H1 (cell line): ENCODE data around the gene PJVK. TPM values are rescaled to one million over a fixed set of nuclear protein-coding genes. Genes with fewer than 3 reads are reported as not detected.

Experiments used
- CEBPB ChIP-seq: IDR thresholded peaks from 2 replicates; pipeline ENCODE4 v1.6.1; 2012; ENCODE audit warnings: low read depth, low read length
- JUN ChIP-seq: IDR thresholded peaks from 2 replicates; pipeline ENCODE4 v1.6.1; 2011; ENCODE audit warnings: low read depth, mild to moderate bottlenecking, improper control_type of control experiment, low read length
- RFX5 ChIP-seq: IDR thresholded peaks from 2 replicates; pipeline ENCODE4 v1.6.1; 2011; ENCODE audit warnings: low read depth, low read length, improper control_type of control experiment, borderline replicate concordance
- polyA plus RNA-seq, 7 experiments: library from polyadenylated mRNA; depleted of rRNA in 3 of 7; stranded (reverse) in 5 of 7; unstranded in 2 of 7; fragments of >200 nt in 5 of 7; fragments of 200-250 nt in 2 of 7; gene quantifications; 1 replicate in 5 of 7; 2 replicates in 1 of 7; 4 replicates in 1 of 7; pipeline versions ENCODE4 v1.2.1 to v1.2.3, GENCODE V29; 2011 to 2013; ENCODE audit warnings: missing spikeins in 2 of 7, mixed read lengths in 2 of 7
- total RNA-seq: library from RNA; stranded (reverse); fragmentation: NEBNext Ultra II Directional; extraction: Animal tissue kit (Norgen Biotek cat#: 25700); gene quantifications from 2 replicates; pipeline ENCODE4 v1.2.1, GENCODE V29; 2021

PJVK gene
- total and polyA plus RNA-seq, 2 of the 8 experiments (the other 6 are each of a cell fraction or from before 2014, with no cell fraction given): 2.4 to 2.8 TPM

DNA sequence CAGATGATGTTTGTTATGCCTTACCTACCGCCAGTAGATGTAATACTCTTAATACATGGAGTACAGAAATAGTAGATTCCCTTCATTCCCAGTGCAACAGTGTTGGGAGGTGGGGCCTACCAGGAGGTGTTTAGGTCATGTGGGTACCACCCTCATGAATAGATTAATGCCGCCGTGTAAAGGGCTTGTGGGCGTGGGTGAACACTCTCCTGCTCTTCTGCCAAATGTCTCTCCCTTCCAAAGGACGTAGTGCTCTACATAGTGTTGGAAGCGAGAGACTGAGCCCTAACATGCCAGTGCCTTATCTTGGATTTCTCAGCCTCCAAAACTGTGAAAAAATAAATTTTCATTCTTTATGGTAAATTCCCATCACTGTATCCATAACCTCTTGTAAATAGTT is 59.2 kb downstream of the PJVK start (continued):
- TF ChIP-seq JUN: no peak
- TF ChIP-seq CEBPB: no peak
- no peak for TF ChIP-seq RFX5

Other genes with a start within 250 kb of the PJVK start
- 55.3 and 60.4 TPM in 2 replicates for gene PRKRA, start 203 bp upstream of the PJVK start, total RNA-seq
- 25.4 and 36.1 TPM in 2 replicates for gene PRKRA, start 203 bp upstream of the PJVK start, polyA plus RNA-seq (2011; rRNA removed)
- gene FKBP7, start 27.2 kb downstream of the PJVK start, total RNA-seq: 4.8 and 7.0 TPM in 2 replicates
- gene FKBP7, start 27.2 kb downstream of the PJVK start, polyA plus RNA-seq (2011; rRNA removed): 2.4 and 3.6 TPM in 2 replicates
- gene PLEKHA3, start 29.1 kb downstream of the PJVK start, total RNA-seq: 20.1 and 22.3 TPM in 2 replicates
- 1.2 and 1.9 TPM in 2 replicates for gene PLEKHA3, start 29.1 kb downstream of the PJVK start, polyA plus RNA-seq (2011; rRNA removed)